ENCODE results near the gene FBLN2.

FBLN2 gene

GRCh38 chr3:13612829-13613228 is 63.9 kb downstream of the FBLN2 start:
- Mint-ChIP-seq H3K27me3 (ENCODE audit: low read depth, poor library complexity) (peaks cover 9% of the 10 kb centered on the region), H3K36me3 (ENCODE audit: low read depth) (peaks cover 5% of the 10 kb centered on the region), H3K27ac (no peak overlapping the region), H3K4me3 (no peak overlapping the region), H3K4me1 (no peaks in the 10 kb centered on the region), H3K9me3 (peaks cover 9% of the 10 kb centered on the region)
- no peak for DNase-seq
- no peak for TF ChIP-seq CTCF (IDR thresholded peaks at IDR 0.05)

- H3K27me3 Mint-ChIP-seq (ENCODE audit: low read depth, poor library complexity), result peaks cover 9% of the 10 kb centered on the region
- no peak overlapping the region for H3K27ac Mint-ChIP-seq
- H3K9me3 Mint-ChIP-seq, result peaks cover 9% of the 10 kb centered on the region
- no peaks in the 10 kb centered on the region for H3K4me1 Mint-ChIP-seq
- DNase-seq, result no peak
- peaks cover 5% of the 10 kb centered on the region for H3K36me3 Mint-ChIP-seq (ENCODE audit: low read depth)
- H3K4me3 Mint-ChIP-seq, result no peak overlapping the region
- TF ChIP-seq CTCF (IDR thresholded peaks at IDR 0.05), result no peak
Measured at GRCh38 chr3:13613343-13614190, 64.6 kb downstream of the FBLN2 start.

GRCh38 chr3:13614607-13615006 is 65.7 kb downstream of the FBLN2 start:
- peaks cover 5% of the 10 kb centered on the region for H3K36me3 Mint-ChIP-seq (ENCODE audit: low read depth)

GRCh38 chr3:13615019-13615528 is 66.1 kb downstream of the FBLN2 start:
- Mint-ChIP-seq H3K36me3 (ENCODE audit: low read depth) (peaks cover 5% of the 10 kb centered on the region), H3K9me3 (peaks cover 9% of the 10 kb centered on the region), H3K4me3 (no peak overlapping the region), H3K27me3 (ENCODE audit: low read depth, poor library complexity) (peaks cover 9% of the 10 kb centered on the region), H3K27ac (no peak overlapping the region), H3K4me1 (no peaks in the 10 kb centered on the region)
- TF ChIP-seq CTCF (IDR thresholded peaks at IDR 0.05), result no peak
- DNase-seq, result no peak

More at GRCh38 chr3:13614607-13615006, 65.7 kb downstream of the FBLN2 start:
- Mint-ChIP-seq H3K4me1 (no peaks in the 10 kb centered on the region), H3K27me3 (ENCODE audit: low read depth, poor library complexity) (peaks cover 9% of the 10 kb centered on the region), H3K4me3 (no peak overlapping the region), H3K9me3 (peaks cover 9% of the 10 kb centered on the region), H3K27ac (no peak overlapping the region)
- TF ChIP-seq CTCF (IDR thresholded peaks at IDR 0.05), result no peak
- no peak for DNase-seq

- H3K4me1 Mint-ChIP-seq, result no peaks in the 10 kb centered on the region
- H3K27ac Mint-ChIP-seq, result no peak overlapping the region
- H3K9me3 Mint-ChIP-seq, result peaks cover 9% of the 10 kb centered on the region
- DNase-seq, result no peak
- peaks cover 5% of the 10 kb centered on the region for H3K36me3 Mint-ChIP-seq (ENCODE audit: low read depth)
- peaks cover 6% of the 10 kb centered on the region for H3K27me3 Mint-ChIP-seq (ENCODE audit: low read depth, poor library complexity)
- no peak for TF ChIP-seq CTCF (IDR thresholded peaks at IDR 0.05)
- no peak overlapping the region for H3K4me3 Mint-ChIP-seq
Measured at GRCh38 chr3:13616359-13616758, 67.4 kb downstream of the FBLN2 start.

All from nephron progenitor cell (in vitro differentiated cells).